ENCODE data around the gene TCF7.

The TCF7 gene

DNA sequence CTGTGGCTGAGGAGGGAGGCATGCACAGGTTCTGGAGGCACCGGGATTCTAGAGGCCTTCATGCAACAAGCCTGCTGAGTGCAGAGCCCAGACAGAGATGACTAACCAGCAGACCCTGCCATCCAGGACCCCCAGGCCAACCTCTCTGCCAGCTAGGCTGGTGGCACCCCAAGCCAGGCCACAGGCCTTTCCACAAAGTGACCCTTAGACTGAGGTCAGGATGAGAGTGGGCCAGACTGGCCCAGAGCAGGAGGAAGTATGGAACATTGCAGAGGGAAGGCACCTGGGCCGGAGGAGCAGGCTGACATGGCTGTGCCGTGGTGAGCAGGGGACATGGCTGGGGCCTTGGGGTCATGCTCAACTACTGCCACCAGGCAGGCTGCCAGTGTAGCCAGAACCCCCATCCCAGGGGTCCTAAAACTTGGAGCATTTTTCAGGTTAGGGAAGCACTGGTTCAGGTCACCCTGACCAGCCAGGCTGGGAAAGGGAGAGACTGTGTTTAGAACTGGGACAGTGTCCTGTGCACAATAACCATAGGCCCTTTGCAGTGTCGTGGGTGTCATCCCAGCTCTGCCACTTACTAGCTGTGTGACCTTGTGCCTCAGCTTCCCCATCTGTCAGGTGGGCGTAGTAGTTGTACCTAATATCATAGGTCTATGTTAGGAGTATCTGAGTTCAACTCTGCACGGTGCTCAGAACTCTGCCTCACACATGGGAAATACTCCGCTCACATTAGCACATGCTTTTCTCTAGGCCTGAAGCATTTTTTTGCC is 17.3 kb downstream of the TCF7 start:
- no peak for DNase-seq

DNA sequence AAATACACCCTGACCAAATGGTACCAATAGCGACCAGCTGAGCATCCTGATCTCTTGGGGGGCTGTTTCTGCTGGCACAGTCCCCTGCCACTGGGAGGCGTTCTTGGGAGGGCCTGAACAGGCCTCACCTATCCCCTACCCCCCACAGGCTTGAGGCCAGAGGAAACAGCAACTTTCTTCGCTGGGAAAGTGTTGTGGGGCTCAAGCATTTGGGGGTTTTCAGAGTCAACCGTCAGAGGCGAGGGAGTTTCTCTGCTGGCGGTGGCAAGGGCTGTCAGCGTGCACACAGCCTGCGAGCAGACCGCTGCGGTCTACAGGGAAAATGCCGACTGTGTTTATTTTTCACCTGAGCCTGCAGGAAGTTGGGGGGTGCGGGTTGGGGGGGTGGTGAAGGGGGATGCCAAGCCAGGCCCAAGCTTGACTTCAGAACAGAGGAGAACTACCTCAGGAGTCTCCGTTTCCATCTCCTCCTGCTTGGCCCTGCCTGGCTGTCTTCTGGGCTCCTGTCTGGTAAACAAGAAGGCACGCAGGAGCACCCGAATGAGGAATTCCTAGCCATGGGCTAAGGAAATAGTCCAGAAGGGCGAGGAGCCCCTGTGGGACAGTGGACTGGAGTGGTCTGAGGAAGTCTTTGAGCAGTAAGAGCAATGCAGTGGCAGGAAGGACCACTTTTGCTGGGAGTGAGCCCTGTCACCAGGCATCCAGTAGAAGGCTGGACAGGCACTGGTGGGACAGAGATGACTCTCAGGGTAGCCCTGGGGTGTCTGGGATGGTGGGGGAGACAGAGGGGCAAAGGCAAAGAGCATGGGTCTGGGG is 18.1 kb downstream of the TCF7 start:
- no peak for DNase-seq

DNA sequence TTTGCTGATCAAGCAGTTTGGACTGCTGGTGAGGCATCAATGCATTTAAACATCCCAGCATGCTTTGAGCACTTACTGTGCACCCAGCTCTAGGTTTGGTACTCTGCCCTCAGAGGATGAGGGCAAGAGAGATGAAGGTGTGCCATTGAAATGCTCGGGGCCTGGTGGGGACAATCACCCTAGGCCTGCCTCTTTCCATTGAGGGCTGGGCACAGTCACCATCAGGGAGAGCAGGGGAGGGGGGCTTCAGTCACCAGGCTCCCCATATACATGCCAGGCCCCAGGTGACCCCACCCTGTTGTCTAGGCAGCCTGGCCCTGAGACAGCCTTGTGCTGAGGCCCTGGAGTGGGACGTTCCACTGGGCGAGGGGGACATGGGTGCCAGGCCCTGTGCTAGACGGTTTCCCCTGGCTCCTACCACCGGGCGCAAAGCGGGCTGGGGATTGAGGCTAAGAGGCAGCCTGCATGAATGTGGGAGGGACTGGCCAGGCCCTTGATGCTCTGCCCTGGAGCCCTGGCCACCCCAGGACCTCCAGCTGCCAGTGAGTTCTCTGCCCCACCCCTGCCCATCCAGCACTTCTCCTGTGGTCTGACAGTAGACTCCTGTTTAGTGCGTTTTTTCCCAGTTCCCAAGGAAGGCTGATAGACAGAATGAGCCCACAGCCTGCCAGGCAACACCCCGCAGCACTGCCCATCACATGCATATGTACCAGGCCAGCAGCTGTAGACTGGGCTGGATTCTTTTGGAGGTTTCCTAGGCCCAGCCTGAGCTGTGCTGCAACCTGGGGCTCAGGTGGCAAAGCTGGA is 18.9 kb downstream of the TCF7 start:
- DNase-seq = no peak

DNA sequence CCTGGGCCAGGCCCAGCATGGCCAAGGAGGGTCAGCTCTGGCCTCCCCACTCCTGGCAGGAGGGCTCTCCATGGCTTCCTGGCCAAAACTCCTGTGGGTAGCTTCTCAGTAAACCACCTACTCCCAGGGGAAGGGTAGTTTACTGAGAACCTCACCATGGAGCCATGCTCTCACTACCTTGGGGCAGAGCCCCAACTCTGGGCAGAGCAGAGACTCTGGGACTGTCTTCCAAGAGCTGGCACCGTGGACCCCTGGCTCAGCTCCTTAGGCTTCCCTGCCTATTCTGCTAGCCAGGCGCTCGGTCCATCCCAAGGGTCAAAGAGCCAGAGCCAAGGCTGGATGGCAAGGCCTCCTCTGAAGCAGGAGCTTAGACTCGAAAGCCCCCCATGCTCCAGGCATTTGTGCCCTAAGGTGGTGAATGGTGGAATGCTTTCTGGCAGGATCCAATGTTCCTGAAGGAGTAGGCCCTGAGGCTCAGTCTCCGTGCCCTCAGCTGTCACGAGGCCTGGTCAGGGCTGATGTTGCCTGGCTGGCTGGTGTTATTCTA is 19.6 kb downstream of the TCF7 start:
- DNase-seq = no peak

DNA sequence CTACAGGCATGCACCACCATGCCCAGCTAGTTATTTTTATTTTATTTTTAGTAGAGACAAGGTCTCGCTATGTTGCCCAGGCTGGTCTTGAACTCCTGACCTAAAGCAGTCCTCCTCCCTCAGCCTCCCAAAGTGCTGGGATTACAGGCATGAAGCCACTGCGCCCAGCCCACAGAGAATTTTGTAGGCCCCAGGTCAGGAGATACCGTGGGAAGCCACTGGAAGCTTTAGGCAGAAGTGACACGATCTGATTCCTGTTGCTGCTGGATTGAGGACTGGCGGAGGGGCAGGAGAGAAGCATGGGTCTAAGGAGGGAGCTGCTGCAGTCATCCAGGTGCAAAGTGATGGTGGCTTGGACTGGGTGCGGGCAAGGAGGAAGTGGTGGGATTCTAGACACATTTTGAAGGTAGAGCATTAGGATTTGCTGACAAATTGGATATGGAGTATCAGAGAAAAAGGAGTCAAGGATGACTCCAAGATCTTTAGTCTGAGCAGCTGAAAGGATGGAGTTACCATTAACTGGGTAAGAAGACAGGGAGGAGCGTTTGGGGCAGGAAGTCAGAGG is 20.7 kb downstream of the TCF7 start:
- DNase-seq = no peak

DNA sequence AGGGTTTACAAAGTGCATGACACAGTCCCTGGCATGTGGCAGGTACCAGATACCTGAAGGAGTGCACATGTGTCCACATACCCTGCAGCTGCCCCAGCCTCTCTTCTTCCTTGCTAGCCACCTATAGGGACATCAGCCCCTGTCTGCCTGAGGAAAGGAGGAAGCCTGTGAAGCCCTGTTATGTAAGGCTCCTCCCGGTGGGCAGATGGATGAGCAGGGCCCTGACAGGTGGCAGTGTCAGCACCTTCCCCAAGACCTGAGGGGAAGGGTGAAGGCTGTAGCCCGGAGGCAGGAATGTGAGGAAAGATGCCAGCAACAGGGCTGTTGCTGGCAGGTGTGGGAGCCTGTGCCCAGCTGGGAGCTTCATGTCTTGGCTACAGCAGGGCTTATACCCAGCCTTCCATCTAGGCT is 21.7 kb downstream of the TCF7 start:
- no peak for DNase-seq

DNA sequence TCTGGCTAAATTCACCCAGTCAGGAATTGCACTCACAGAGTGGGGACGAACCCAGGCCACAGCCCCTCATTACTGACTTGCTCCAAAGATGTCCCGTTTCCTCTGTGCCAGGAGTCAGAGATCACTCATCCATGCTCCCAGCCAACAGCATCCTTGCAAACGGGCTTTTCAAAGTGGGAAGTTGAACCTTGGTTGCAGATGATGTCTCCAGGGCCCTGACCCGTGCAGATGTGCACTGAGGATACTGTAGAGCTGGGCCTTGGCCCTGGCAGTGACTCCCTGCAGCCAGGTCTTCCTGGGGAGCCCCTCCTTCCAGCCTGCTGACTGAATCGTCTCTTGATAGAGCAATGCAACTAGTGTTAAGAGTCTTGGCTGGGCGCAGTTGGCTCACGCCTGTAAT is 22.3 kb downstream of the TCF7 start:
- DNase-seq = no peak

DNA sequence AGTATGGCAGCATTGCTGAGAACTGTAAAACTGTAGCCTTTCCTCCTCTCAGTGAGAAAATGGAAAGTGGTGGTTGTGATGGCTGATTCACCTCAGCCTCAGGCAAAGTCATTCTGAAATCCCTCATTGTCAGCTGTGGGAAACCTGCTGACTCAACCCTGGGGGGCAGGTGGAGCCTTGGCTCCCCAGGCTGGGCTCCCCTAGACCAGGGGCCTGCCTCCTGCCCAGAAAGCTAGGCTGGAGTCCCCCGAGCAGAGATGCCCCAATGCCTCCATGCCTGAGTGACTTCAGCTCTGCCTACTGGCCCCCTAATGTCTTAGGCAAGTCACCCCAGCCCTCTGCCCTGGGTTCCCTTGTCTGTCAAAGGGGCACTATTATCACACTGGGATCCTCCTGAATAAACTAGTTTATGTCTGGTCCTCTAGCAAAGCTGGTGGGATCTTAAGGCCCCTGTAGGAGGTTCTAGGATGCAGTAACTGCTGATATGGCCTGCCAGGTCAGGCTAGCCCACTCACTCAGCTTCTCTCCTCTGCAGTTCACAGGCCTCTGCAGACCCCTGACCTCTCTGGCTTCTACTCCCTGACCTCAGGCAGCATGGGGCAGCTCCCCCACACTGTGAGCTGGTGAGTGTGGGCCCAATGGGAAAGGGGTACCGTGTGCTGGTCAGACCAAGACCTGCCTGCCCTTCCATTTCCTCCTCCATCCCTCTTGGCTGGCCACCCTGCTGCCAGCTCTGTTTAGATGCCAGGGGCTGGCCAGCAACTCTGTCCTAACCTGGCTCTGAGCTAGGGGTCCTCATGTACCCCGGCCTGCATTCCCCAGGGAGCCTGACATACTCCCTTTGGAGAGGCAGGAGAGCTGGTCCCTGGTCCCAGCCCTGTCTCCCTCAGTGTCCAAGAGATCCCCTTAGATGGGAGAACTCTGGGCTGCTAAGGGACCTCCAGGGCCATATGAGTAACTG is 24.2 kb downstream of the TCF7 start:
- no peak for DNase-seq

DNA sequence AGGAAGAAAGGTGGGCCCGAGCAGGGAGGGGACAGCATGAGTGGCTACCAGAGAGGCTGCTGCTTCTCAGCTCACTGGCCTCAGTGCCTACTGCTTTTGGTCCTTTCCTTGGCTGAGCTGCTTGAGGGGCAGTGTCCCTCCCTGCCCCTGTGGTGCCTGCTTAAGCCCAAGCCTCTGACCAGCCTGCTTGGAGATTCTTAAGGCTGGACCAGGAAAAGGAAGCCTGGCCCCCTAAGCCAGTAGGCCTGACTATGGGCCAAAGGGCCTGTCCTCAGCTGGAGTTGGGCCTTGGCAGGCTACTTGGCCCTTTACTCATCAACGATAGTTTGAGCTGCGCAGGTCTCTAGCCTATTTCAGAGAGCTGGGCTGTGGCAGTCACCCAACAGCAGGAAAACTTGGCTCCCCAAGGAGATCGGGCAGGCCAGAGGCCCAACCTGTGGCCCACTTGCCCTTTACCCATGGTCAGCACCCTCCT is 24.9 kb downstream of the TCF7 start:
- no peak for DNase-seq

DNA sequence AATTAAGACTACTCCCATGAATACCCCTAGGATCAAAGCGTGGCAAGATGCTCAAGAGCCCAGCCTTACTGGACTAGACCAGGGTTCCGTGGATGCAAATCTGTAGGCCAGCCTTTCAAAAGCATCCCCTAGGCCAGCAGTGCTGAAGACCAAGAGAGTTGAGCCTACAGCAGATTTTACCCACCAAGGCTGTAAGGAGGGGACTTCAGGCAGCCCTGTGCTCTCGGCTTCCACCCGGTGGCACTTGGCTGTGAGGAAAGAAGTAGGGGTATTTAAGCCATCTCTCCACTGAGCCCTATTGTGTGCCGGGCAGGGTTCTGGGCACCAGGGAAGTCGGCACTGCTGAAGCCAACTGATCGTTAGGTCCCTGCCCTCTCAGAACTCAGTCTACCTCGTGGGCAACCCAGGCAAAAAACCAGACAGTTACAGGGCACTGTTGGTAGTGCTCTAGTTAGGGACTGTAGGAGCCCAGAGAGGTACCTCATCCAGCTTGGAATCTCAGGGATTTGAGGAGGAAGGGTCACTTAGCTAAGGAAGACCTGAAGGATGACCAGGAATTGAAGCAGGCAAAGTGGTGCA is 25.5 kb downstream of the TCF7 start:
- no peak for DNase-seq

DNA sequence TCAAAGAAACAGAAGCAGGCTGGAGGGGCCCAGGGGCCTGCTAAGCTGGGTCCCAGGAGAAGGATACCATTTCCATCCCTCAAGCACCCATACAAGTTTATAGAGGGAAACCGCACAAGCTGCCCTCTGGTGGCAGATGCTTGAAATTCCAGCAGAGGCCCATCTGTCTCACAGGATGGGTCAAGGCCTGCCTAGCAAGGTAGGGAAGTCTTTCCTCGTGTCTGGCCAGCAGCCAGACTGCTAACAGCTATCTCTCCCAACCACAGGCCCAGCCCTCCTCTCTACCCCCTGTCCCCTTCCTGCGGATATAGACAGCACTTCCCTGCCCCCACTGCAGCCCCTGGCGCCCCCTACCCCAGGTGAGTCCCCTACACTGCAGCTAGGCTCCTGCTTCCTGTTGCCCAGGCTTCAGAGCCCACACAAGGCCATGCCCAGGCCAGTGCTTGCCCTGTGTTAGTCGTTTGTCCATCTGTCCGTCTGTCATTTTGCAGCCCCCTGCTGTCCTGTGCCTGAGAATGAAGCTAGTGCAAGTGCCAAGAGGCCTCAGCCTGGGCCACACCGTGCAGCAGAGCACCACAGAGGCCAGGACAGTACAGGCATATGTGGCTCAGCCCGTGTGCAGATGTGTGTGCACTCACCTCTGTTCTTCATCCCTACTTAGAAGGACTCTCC is 26.2 kb downstream of the TCF7 start:
- DNase-seq = peak; percentile 52 to 69

DNA sequence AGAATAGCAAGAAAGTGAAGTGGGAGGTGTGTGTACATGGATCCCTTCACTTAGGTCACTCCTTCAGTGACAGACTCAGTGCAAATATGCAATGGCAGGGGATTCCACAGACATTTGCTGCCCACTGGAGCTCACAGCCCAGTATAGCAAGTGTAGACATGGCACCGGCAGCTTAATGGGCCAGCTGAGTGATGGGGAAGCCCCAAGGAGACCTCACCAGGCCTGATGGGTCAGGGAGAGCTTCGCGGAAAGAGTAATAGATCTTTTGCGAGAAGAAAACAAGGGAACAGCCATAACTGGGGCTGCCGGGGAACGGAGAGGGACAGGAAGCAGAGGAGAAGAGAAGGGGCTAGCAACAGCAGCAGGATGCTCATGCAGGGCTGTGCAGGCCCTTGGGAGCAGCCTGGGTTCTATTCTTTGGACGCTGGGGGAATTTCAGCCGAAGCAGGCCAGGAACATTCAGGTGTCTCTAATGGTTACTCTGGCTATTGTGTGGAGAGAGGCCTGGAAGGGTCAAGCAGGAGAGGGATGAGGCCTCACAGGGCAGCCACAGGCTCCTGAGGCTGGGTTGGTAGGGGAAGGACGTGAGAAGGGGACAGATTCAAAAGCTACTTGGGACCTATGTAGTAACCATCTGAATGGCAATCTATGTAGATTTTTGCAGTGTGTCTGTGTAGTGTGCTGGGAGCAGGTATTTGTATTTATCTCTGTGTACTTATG is 27.0 kb downstream of the TCF7 start:
- DNase-seq = no peak

DNA sequence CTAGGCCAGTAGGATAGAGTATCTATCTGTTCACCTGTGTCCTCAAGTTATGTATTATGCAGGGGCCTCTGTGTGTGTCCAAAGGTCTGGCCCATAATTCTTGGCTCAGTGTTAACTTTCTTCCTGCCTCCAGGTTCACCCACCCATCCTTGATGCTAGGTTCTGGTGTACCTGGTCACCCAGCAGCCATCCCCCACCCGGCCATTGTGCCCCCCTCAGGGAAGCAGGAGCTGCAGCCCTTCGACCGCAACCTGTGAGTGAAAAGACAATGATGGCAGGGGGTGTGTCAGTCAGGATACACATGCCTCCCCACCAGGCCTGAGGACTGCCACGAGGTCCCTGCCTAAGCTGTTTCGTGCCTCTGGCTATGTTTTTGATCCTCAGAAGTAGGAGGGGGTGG is 27.6 kb downstream of the TCF7 start:
- DNase-seq = no peak

DNA sequence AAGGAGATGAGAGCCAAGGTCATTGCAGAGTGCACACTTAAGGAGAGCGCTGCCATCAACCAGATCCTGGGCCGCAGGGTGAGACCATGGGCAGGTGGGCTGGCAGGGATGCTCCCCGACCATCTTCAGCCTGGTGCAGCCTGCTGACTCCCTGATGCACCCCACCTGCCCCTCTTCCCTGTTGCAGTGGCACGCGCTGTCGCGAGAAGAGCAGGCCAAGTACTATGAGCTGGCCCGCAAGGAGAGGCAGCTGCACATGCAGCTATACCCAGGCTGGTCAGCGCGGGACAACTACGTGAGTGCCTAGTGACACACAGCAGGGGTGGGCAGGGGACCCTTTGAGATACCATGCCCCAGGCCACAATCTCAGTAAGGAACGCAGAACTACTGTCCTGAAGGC is 28.3 kb downstream of the TCF7 start:
- DNase-seq = no peak

DNA sequence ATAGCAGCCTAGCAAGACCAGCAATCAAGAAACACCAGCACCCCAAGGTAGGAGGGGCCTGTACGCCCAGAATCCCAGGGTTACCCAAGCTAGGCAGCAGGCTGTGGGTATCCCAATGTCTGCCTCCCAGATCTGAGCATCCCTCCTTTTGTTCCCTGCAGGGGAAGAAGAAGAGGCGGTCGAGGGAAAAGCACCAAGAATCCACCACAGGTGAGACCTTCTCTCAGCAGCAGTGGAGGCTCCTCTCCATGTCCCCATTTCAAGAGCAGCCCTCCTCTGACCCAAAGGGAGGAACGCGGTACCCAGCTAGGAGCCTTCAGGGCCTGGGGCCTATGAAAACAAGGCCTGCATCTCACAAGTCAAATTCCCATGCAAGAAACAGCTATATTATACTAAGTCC is 28.9 kb downstream of the TCF7 start:
- DNase-seq = no peak

DNA sequence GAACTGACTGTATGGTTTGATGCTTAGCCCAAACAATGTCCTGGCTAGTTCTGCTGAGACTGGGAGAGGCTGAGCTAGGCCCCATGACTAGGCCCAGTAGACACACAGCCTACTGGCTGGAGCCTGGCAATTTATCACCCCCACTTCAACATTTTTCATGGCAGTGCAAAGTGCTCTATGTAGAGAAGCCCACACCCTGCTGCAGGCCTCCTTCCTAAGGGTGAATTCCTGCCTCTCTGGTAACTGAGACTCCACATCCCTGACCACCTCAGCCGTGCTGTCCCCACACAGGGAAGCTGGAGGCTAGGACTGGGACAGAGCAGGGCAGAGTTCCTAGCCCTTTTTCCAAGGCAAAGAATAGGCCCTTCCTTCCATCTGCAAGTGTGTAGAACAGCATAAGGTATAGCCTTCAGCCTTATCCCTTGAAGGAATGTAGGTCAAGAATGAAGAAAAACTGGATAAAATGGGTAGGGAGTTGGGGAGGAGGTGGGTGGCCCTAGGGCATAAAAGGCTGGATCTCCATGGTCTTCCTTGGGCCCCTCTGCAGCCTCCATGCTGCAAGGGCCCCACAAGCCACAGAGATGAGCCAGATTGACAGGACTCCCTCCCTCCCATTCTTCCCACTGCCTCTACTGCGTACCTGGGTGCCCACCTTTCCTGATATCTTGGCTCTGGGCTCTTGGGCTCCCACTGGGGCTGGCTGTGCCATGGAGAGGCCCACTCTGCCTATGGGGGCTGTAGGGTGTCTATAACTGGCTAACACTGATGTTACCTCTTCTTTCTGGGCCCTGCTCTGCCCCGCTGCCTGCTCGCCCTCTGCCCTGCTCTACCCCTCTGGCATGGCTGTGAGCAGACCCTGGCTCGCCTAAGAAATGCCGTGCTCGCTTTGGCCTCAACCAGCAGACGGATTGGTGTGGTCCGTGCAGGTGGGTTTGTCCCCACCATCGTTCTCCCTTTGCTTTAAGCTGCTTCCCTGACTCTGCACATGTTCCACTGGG is 29.8 kb downstream of the TCF7 start:
- DNase-seq = no peak

DNA sequence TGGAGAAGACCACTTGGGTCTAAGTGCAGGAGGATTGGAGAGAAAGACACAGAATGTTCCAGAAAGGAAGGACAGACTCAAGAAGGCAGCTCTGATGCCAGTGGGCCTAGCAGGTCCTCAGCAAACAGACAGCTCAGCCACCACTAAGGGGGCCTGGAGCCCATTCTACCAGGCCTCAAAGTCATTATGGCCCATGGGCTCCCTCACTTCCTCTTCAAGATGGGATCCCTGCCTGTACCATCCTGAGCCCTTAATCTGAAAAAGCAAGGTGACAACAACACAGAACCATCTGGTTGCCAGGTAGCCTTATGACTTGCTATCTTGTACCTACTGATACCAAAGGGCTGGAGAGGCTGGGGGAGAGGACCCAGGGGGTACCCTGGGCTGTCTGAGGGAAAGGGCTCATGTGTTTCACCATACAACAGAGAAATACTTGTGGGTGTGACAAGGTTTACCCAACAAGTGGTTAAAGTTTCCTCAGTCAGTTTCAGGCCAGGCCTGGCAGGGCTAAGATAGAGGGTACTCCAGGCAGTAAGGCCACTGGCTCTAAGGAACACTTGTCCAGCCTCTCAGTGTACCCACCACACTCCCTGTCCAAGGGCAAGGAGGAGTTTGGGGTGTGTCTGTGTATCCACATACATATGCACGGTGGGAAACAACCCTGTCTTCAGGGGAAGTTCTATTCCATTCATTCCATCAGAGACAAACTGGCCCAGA is 30.7 kb downstream of the TCF7 start:
- no peak for DNase-seq
